Measurements from ENCODE around the gene SFI1.
"Not testable (repeated sequence)": the region's sequence is repeated elsewhere in the genome, so short reads cannot be mapped to it uniquely, and the experiment has no call there.

Gene SFI1

DNA sequence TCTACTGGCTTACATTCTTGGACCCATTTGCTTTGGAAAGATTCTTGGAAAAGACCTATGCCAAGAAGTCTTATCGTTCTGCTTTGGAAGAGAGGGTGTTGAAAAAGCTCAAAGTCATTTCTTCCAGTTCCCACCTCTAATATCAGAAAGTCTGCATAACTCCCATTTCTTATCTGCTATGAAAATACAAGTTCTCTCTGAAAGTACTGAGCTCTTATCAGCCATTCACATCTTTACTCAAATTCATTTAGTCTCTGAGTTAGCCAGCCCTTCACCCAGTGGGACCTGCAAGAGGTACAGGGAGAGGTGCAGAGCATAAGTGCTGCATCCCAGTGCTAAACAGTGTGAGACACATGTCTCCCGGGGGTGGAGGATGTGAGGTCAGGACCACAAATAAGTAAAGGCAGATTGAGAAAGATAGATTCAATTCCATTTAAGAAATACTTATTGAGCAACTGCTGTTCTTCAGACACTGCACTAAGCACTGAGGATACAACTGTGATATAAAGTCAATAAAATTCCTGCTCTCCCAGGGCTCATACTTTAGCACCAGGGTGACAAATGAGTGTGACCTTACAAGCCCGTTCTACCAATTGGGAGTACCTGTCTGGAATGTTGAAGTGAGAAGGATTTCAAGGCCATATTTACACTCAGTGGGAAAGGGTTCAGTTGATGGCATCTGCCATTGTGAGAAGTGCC is 89.0 kb downstream of the SFI1 start:
- H3K4me1 Mint-ChIP-seq = peaks cover 37% of the 10 kb centered on the region
- ATAC-seq (no peak), DNase-seq (ENCODE audit: low spot score in 2 of 2) (no peak)
- H3K36me3 Mint-ChIP-seq = peaks cover 96% of the 10 kb centered on the region
- peak overlapping the region; percentile 66 for H3K27ac Mint-ChIP-seq
- H3K4me3 Mint-ChIP-seq = no peak overlapping the region
- no peaks in the 10 kb centered on the region for H3K9me3 Mint-ChIP-seq

DNA sequence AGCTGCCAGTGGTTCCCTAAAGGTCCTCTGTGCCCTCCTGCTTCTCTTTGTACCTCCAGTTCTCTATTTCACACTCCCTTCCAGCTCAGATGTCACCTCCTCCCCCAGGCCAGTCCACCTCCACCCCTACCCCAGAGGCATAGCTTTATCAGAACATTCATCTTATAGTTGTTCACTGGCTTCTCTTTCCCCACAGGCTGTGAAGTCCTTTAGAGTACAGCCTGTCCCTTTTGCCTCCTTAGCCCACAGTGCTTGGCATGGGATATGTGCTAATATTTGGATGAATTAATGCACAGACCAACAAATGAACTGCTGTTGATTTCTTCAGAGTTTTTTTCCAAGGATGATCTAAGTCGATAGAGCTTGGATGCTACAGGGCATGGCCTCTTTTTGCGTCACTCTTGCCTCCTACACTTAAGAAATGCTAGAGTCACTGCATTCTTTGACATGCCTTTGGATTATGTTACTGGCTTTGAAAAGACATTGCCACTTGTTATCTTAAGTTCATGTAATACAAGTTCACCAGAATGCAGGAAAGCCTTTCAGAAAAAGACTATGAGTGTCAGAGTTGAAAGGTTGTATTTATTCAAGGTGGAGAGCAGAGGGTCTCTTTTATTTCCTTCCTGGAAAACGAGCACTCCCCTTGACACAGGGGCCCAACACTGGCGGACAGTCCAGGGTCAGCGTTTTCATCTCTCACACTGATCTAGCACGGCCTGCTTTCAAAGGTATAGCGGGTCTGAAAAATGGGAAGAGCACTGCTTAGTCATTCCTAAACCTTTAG is 90.0 kb downstream of the SFI1 start:
- no peak for ATAC-seq
- peaks cover 37% of the 10 kb centered on the region for H3K4me1 Mint-ChIP-seq
- H3K27ac Mint-ChIP-seq = peak overlapping the region; percentile 66
- H3K4me3 Mint-ChIP-seq = no peak overlapping the region
- no peak for DNase-seq (ENCODE audit: low spot score in 2 of 2)
- H3K36me3 Mint-ChIP-seq = peaks cover 92% of the 10 kb centered on the region
- H3K9me3 Mint-ChIP-seq = no peaks in the 10 kb centered on the region

DNA sequence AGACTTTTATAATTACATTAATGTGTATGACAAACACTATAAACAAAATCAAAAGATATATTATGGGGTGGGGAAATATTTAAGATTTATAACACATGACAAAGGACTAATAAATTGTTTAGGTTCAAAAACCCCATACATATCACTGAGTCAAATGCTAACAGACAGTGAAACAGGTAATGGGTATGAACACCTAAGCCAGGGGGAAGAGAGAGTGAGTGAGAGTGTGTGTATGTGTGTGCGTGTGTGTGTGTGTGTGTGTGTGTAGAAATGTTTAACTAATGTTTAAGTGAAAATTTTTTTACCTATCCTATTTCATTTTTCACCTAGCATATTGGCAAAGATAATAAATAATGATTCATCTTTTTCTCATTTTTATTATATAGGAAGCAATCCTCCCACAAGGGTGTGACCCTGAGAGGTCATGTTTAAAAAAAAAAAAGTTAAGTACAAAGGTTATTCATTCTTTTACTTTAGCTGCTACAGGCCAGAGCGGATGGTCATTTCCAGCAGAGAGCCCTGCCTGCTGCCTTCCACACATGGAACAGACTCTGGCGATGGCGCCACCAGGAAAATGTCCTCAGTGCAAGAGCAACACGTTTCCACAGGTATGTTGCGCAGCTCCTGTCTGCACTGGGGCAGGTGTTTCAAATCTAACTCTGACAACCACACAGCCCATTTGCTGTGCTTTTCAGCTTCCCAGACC is 92.8 kb downstream of the SFI1 start:
- ATAC-seq = no peak
- H3K9me3 Mint-ChIP-seq = no peaks in the 10 kb centered on the region
- H3K36me3 Mint-ChIP-seq = peaks cover 69% of the 10 kb centered on the region
- no peak overlapping the region for H3K27ac Mint-ChIP-seq
- H3K4me3 Mint-ChIP-seq = no peak overlapping the region
- H3K4me1 Mint-ChIP-seq = peaks cover 21% of the 10 kb centered on the region
- no peak for DNase-seq (ENCODE audit: low spot score in 2 of 2)

DNA sequence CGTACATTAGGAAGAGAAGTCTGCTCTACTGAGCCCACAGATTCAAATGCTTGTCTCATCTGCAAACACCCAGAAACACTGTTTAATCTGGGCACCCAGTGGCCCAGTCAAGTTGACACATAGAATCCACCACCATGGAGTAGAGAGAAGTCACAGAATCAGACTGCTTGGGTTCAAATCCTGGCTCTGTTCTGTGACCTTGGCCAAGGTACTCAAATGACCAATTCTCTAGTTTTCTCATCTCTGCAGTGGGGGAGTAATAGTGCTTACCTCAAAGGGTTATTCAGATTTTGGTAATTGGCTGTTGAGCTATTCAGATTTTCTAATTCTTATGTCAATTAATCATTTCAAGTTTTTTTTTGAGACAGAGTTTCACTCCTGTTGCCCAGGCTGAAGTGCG is 93.8 kb downstream of the SFI1 start:
- H3K4me3 Mint-ChIP-seq; H3K9me3 Mint-ChIP-seq; H3K27ac Mint-ChIP-seq; DNase-seq (ENCODE audit: low spot score in 2 of 2): not testable (repeated sequence)
- peaks cover 68% of the 10 kb centered on the region for H3K36me3 Mint-ChIP-seq
- ATAC-seq = peak; percentile 60
- H3K4me1 Mint-ChIP-seq = peaks cover 10% of the 10 kb centered on the region

DNA sequence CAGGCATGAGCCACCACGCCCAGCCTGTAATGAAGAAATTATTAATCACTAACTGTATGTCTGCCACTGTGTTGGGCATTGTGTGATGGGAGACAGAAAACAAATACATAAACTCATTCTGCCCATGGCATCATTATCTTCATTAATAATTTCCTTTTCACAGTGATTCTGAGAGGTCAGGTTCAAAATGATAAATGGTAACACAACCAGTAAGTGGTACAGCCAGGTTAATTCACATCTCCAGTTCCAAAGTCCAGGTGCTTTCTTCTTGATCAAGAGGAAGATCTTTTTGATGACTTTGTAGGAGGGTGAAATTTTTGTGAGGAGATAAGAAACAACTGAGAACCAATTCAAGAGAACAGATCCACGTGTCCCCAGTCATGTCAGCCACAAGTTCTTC is 98.9 kb downstream of the SFI1 start:
- Mint-ChIP-seq H3K9me3 (no peaks in the 10 kb centered on the region), H3K27ac (peak overlapping the region; percentile 46), H3K4me3 (no peak overlapping the region), H3K36me3 (peaks cover 63% of the 10 kb centered on the region), H3K4me1 (peaks cover 2% of the 10 kb centered on the region)
- ATAC-seq (no peak), DNase-seq (ENCODE audit: low spot score in 2 of 2) (no peak)

DNA sequence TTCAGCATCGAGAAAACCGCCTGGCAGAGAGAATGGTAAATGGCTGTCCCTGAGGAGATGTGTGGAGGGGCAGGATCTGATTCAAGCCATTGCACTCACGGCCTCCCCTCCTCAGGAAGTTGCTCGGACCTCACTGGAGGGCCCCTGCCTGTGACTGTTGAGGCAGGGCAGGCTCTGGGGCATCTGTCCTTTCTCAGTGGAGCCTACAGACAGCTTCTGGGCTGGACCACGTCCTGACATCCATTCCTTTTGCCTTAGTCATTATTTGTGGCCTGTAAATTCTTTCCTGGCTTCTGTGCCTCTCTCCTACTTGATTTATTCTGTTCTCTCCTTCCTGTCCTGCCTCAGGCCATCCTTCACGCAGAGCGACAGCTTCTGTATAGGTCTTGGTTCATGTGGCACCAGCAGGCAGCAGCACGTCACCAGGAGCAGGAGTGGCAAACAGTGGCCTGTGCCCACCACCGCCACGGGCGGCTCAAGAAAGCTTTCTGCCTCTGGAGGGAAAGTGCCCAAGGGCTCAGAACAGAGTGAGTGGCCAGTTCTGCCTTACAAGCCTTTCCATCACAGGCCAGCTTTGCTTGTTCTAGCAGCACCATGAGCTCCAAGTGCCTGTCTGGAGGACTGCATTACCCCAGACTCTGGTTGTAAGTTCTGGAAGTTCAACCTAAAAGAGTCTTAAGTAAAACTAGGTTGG is 106.1 kb downstream of the SFI1 start:
- Mint-ChIP-seq H3K4me1 (peaks cover 6% of the 10 kb centered on the region), H3K27ac (peak overlapping the region; percentile 68), H3K4me3 (no peak overlapping the region), H3K36me3 (peaks cover 98% of the 10 kb centered on the region), H3K9me3 (no peaks in the 10 kb centered on the region)
- ATAC-seq (no peak), DNase-seq (ENCODE audit: low spot score in 2 of 2) (no peak)

DNA sequence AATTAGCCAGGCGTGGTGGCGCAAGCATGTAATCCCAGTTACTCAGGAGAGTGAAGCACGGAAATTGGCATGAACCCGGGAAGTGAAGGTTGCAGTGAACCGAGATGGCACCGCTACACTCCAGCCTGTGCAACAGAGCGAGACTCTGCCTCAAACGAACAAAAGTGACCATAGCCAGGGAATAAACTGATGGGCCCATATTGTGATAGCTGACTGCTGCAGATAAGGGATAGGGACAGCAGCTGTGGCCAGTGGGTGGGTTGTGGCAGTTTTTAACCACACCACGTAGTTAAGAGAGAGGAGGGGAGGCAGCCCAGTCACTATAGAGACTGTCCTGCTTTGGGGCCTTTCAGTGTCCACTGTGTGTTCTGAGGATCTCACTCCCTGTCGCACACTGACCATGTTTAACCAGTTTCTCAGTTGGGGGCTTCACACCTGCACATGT is 106.8 kb downstream of the SFI1 start:
- Mint-ChIP-seq H3K4me1 (peaks cover 6% of the 10 kb centered on the region), H3K9me3 (no peaks in the 10 kb centered on the region), H3K4me3 (no peak overlapping the region), H3K36me3 (peaks cover 98% of the 10 kb centered on the region), H3K27ac (peak overlapping the region; percentile 68)
- DNase-seq (ENCODE audit: low spot score in 2 of 2) (no peak), ATAC-seq (no peak)

DNA sequence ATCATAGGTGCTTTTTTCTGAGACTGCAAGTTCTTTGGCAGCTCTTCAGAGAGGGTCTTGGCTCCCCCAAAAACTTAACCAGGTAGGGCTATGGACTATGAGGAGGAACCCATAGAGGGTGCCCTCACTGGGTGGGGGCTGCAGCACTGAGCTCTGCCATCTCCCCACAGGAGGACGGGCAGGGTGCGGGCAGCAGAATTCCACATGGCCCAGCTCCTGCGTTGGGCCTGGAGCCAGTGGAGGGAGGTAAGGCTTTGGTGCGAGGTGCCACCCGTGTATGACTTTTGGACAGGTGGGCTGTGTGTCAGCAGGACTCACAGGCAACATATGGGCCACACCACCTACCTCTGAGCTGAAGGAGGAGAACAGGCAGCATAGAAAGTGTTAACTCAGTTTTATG is 107.2 kb downstream of the SFI1 start:
- no peaks in the 10 kb centered on the region for H3K9me3 Mint-ChIP-seq
- H3K4me1 Mint-ChIP-seq = peaks cover 6% of the 10 kb centered on the region
- H3K27ac Mint-ChIP-seq = no peak overlapping the region
- ATAC-seq (no peak), DNase-seq (ENCODE audit: low spot score in 2 of 2) (no peak)
- H3K4me3 Mint-ChIP-seq = no peak overlapping the region
- peaks cover 98% of the 10 kb centered on the region for H3K36me3 Mint-ChIP-seq

DNA sequence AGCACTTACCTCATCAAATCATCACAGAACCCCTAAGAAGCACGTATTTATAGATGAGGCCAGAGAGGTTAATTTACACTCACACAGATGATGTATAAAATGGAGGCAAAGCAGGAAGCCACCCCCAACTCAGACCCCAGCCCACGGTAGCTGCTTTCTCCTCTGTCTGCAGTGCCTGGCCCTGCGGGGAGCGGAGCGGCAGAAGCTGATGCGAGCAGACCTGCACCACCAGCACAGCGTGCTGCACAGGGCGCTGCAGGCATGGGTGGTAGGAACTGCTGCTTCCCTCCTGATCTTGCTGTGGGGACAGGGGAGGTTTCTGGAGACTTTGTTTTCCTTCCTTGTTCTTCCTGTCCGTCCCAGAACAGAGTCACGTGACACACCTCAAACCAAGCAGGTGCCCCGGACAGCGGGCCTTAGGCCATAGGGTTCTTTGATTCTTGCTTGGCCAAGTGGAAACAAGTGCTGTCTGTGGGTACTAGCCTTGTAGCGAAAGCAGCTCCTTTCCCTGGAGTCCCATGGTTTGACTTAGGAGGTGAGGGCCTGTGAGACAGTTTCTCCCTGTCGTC is 107.9 kb downstream of the SFI1 start:
- DNase-seq (ENCODE audit: low spot score in 2 of 2) = no peak
- H3K27ac Mint-ChIP-seq = no peak overlapping the region
- H3K4me3 Mint-ChIP-seq = no peak overlapping the region
- ATAC-seq = no peak
- H3K4me1 Mint-ChIP-seq = peaks cover 6% of the 10 kb centered on the region
- peaks cover 98% of the 10 kb centered on the region for H3K36me3 Mint-ChIP-seq
- H3K9me3 Mint-ChIP-seq = no peaks in the 10 kb centered on the region

DNA sequence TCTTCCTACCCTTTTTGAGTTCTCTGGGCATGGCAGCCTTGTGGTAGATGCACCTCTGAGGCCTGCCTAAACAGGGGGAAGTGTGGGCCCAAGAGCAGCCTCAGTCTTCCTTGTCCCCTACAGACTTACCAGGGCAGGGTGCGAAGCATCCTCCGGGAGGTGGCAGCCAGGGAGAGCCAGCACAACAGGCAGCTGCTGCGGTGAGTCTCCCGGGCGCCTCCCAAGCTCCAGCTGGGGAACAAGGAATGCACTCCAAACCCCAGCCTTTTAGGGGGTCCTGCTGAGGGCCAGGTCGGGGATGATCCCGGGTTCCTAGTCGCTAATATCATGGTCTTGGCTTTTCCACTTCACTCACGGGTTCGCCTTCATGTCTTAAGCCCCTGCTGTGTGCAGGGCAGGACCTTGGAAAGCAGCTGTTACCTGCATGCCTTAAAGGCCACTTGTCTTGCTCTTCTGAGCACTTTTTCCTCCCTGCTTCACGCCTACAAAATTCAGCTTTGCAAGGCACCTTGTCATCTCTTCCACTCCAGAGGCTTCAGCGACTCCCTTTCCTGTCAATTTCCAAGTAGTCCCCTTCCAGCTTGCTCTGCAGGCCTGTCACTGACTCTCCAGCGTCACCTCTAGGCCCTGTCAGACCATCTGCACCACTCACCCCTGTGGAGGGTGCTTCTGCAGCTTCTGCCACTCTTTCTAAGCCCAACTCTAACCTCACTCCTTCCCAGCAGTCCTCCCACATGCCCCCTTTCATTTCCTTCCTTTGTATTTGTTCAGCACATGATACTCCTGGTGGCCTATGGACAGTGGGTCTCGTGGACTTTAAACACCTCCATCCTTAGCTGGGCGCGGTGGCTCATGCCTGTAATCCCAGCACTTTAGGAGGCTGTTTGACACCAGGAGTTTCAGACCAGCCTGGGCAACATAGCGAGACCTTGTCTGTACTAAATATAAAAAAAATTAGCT is 108.7 kb downstream of the SFI1 start:
- no peaks in the 10 kb centered on the region for H3K9me3 Mint-ChIP-seq
- H3K4me1 Mint-ChIP-seq = peaks cover 6% of the 10 kb centered on the region
- ATAC-seq = no peak
- H3K27ac Mint-ChIP-seq = peak overlapping the region; percentile 75
- H3K4me3 Mint-ChIP-seq = no peak overlapping the region
- peaks cover 97% of the 10 kb centered on the region for H3K36me3 Mint-ChIP-seq
- DNase-seq (ENCODE audit: low spot score in 2 of 2) = no peak

DNA sequence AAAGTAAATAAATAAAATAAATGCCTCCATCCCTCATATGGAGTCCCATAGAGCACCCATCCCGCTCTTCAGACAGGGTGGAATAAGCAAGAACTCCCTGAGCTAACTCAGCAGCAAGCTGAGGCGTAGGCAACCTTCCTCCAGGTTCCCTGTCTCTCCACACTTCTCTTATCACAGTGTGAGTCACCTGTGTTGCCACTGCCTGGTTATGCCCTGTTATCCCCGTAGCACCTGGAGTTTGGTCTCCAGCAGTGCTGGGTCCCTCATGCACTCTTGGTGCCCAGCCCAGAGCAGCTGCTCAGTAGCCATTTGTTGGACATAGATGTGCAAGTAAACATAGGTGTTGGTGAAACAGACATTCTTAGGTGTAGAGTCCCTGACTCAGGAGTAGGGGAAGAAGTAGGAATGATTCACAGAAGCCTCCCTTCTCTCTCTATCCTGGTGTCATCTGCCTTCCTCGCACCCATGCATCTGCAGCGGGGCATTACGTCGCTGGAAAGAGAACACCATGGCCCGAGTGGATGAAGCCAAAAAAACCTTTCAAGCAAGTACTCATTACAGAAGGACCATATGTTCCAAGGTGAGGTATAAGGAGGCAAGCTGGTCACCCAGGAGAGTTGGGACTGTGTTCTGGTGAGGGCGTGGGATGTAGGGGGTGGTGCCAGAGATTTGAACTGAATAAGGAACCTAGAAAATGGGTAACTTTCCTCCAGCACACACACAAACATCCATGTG is 109.7 kb downstream of the SFI1 start:
- no peaks in the 10 kb centered on the region for H3K9me3 Mint-ChIP-seq
- peaks cover 97% of the 10 kb centered on the region for H3K36me3 Mint-ChIP-seq
- ATAC-seq (no peak), DNase-seq (ENCODE audit: low spot score in 2 of 2) (no peak)
- H3K4me3 Mint-ChIP-seq = no peak overlapping the region
- H3K27ac Mint-ChIP-seq = peak overlapping the region; percentile 75
- no peaks in the 10 kb centered on the region for H3K4me1 Mint-ChIP-seq

DNA sequence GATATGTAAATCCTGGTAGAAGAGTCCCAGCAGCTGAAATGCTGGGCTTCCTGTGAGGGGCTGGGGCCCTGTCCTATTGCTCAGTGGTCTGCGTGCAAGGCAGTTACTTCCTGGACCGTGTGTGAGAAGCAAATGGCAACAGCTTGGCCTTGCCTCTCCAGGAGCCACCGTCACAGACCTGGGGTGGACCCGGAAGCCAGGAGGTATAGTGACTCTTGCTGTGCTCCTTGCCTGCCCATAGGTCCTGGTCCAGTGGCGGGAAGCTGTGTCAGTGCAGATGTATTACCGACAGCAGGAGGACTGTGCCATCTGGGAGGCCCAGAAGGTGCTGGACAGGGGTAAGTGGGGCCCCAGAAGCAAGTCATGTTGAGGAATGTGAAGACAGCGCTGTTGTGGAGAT is 111.4 kb downstream of the SFI1 start:
- no peak for ATAC-seq
- H3K36me3 Mint-ChIP-seq = peaks cover 97% of the 10 kb centered on the region

DNA sequence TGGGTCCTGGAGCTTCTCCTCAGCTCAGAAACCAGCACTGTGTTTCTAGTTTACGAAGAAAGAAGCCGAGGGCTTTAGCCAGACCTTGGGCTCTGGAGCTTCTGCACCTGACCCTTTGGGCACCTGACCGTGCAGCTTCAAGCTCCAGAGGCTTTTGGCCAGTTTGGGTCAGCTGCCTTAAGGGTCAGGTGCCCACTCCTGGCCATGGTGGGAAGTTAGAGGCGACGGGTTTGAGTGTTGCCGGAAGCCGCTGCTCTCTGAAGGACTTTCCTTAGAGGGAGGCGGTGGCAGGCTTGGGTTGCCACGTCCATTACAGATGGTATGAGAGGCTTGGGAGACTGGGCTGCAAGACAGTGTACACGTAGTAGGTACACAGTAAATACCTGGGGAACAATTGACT is 113.4 kb downstream of the SFI1 start:
- DNase-seq (ENCODE audit: low spot score in 2 of 2) (no peak), ATAC-seq (no peak)
- Mint-ChIP-seq H3K4me3 (no peak overlapping the region), H3K27ac (peak overlapping the region; percentile 84), H3K9me3 (no peaks in the 10 kb centered on the region), H3K4me1 (peaks cover 14% of the 10 kb centered on the region), H3K36me3 (peaks cover 95% of the 10 kb centered on the region)

More for the DNA sequence above, 111.4 kb downstream of the SFI1 start:
- no peaks in the 10 kb centered on the region for H3K9me3 Mint-ChIP-seq
- peak overlapping the region; percentile 84 for H3K27ac Mint-ChIP-seq
- DNase-seq (ENCODE audit: low spot score in 2 of 2) = no peak
- no peak overlapping the region for H3K4me3 Mint-ChIP-seq
- no peaks in the 10 kb centered on the region for H3K4me1 Mint-ChIP-seq
